ENCODE data around the gene CXCL5. TPM values are rescaled to one million over a fixed set of nuclear protein-coding genes. Genes with fewer than 3 reads are reported as not detected.

The CXCL5 gene
- total and polyA plus RNA-seq, 4 donors: 1.6 to 52.8 (median 40.2) TPM

DNA sequence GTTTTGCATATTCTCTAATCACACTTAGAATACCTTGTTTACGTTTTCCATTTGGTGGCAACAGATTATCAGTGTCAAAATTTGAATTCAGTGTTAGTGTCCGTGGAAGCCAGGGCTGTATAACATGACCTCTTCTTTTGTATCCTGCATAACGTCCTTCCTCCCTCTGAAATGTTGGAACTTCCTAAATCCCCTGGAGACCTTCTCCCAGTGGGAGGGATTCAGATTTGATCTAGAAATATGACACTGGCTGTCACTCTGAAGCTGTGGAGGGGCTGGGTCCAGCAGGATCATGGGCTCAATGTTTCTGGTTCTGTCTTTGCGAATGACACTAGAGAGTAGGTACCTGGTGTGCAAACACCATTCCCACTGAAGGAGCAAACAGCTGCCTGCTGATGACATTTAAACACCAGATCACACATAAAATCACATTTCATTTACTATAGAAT is 40.9 kb upstream of the CXCL5 start:
- H3K27me3 ChIP-seq (ENCODE audit: control insufficient read depth in 3 of 3, insufficient read depth in 3 of 3, low read length in 2 of 3): peaks cover 0 to 18% (median 10%) of the 10 kb centered on the region in 3 donors
- peak overlapping the region; percentile 59 to 69 for H3K9ac ChIP-seq (ENCODE audit: insufficient read depth in 1 of 2, low read length in 2 of 2)
- H3K4me1 ChIP-seq (ENCODE audit: control insufficient read depth in 5 of 5, insufficient read depth in 5 of 5, low read length in 5 of 5): peaks cover 0 to 3% (median 0%) of the 10 kb centered on the region in 5 donors
- no peak overlapping the region for H3K4me3 ChIP-seq
- no peak for ATAC-seq (ENCODE audit: insufficient read depth, low FRiP score)
- H3K9me3 ChIP-seq (ENCODE audit: control insufficient read depth in 4 of 4, insufficient read depth in 3 of 4, low read length in 3 of 4): no peaks in the 10 kb centered on the region
- H3K36me3 ChIP-seq (ENCODE audit: control insufficient read depth in 4 of 4, insufficient read depth in 4 of 4, low read length in 4 of 4): no peaks in the 10 kb centered on the region
- TF ChIP-seq CTCF (IDR thresholded peaks at IDR 0.05; ENCODE audit: control extremely low read depth, extremely low read depth): no peak
- no peak overlapping the region for H3K27ac ChIP-seq (ENCODE audit: low read depth in 1 of 2, low read length in 1 of 2)
- WGBS, 2 donors: 18% methylated on average over 4 of the region's 4 CpGs
- peak in 1 of 3 donors; percentile 12 for DNase-seq

- no peaks in the 10 kb centered on the region for H3K36me3 ChIP-seq (ENCODE audit: control insufficient read depth in 4 of 4, insufficient read depth in 4 of 4, low read length in 4 of 4)
- H3K4me1 ChIP-seq (ENCODE audit: control insufficient read depth in 5 of 5, insufficient read depth in 5 of 5, low read length in 5 of 5): peaks cover 0 to 3% (median 0%) of the 10 kb centered on the region in 5 donors
- H3K27ac ChIP-seq (ENCODE audit: low read depth in 1 of 2, low read length in 1 of 2): peak within 1 kb of the TSS; percentile 80 to 83
- DNase-seq: peak; percentile 64 to 71 (median 68)
- peak within 1 kb of the TSS; percentile 59 to 69 for H3K9ac ChIP-seq (ENCODE audit: insufficient read depth in 1 of 2, low read length in 2 of 2)
- peaks cover 0 to 18% (median 10%) of the 10 kb centered on the region in 3 donors for H3K27me3 ChIP-seq (ENCODE audit: control insufficient read depth in 3 of 3, insufficient read depth in 3 of 3, low read length in 2 of 3)
- no peaks in the 10 kb centered on the region for H3K9me3 ChIP-seq (ENCODE audit: control insufficient read depth in 4 of 4, insufficient read depth in 3 of 4, low read length in 3 of 4)
- 1% methylated on average over 55 to 61 of the region's 64 CpGs for WGBS, 2 donors
- no peak for TF ChIP-seq CTCF (IDR thresholded peaks at IDR 0.05; ENCODE audit: control extremely low read depth, extremely low read depth)
- H3K4me3 ChIP-seq: peak within 1 kb of the TSS; percentile 77
- peak; percentile 85 for ATAC-seq (ENCODE audit: insufficient read depth, low FRiP score)
These were observed 40.2 kb upstream of the CXCL5 start, which contains the start of gene CXCL3 for GRCh38 chr4:74038425-74039314. Gene CXCL3 (minus strand): TSS chr4:74038689. CDS start chr4:74038611, 78 bp downstream.

DNA sequence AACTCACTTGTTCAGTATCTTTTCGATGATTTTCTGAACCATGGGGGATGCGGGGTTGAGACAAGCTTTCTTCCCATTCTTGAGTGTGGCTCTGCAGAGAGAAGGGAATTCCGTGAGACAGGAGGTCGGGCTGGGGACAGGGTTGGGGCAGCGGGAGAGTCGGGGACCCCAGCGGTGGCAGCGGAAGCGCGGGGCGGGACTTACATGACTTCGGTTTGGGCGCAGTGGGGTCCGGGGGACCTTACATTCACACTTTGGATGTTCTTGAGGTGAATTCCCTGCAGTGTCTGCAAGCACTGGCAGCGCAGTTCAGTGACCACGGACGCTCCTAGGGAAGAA is 39.6 kb upstream of the CXCL5 start:
- peak overlapping the region; percentile 77 for H3K4me3 ChIP-seq
- no peak for DNase-seq
- H3K27me3 ChIP-seq (ENCODE audit: control insufficient read depth in 3 of 3, insufficient read depth in 3 of 3, low read length in 2 of 3): peaks cover 0 to 19% (median 10%) of the 10 kb centered on the region in 3 donors
- no peak for ATAC-seq (ENCODE audit: insufficient read depth, low FRiP score)
- H3K4me1 ChIP-seq (ENCODE audit: control insufficient read depth in 5 of 5, insufficient read depth in 5 of 5, low read length in 5 of 5): peaks cover 0 to 3% (median 0%) of the 10 kb centered on the region in 5 donors
- H3K9ac ChIP-seq (ENCODE audit: insufficient read depth in 1 of 2, low read length in 2 of 2): peak overlapping the region in 1 of 2 donors; percentile 69
- no peaks in the 10 kb centered on the region for H3K36me3 ChIP-seq (ENCODE audit: control insufficient read depth in 4 of 4, insufficient read depth in 4 of 4, low read length in 4 of 4)
- no peaks in the 10 kb centered on the region for H3K9me3 ChIP-seq (ENCODE audit: control insufficient read depth in 4 of 4, insufficient read depth in 3 of 4, low read length in 3 of 4)
- peak overlapping the region in 1 of 2 donors; percentile 59 for H3K27ac ChIP-seq (ENCODE audit: low read depth in 1 of 2, low read length in 1 of 2)
- WGBS, 2 donors: 1 to 3% methylated on average over 17 of the region's 17 CpGs
- no peak for TF ChIP-seq CTCF (IDR thresholded peaks at IDR 0.05; ENCODE audit: control extremely low read depth, extremely low read depth)

All from lung (tissue), 12 donors.